ENCODE results near the gene ERC1. TPM values are rescaled to one million over a fixed set of nuclear protein-coding genes. Genes with fewer than 3 reads are reported as not detected.

Gene ERC1
- total RNA-seq, 4 donors from 2014 or later: 23.5 to 74.8 (median 57.0) TPM

- Histone ChIP-seq H3K27me3 (no peaks in the 10 kb centered on the region), H3K4me1 (no peaks in the 10 kb centered on the region), H3K36me3 (peaks cover 0 to 6% (median 0%) of the 10 kb centered on the region in 4 donors), H3K4me3 (no peak overlapping the region), H3K9me3 (no peaks in the 10 kb centered on the region), H3K27ac (no peak overlapping the region)
- no peak for DNase-seq
- 96 to 100% methylated on average over 1 of the region's 1 CpG for WGBS, 2 donors (ENCODE audit: low coverage in 1 of 2)
- intact Hi-C loops (cut with DNase I; ENCODE audit: low total_unique reads): no loop called here
- in situ Hi-C loops (cut with MboI; ENCODE audit: low pct_ligation_motif_present in 1 of 4, low pct_unique_long_range_greater_than_20kb in 1 of 4, low sequenced_read_pairs in 3 of 4): no loop called here
- TF ChIP-seq EP300 (IDR thresholded peaks at IDR 0.05; ENCODE audit: low read depth) (no peak), POLR2A (IDR thresholded peaks at IDR 0.05) (no peak), CTCF (IDR thresholded peaks at IDR 0.05) (no peak), POLR2AphosphoS5 (IDR thresholded peaks at IDR 0.05) (no peak)
Observed at GRCh38 chr12:1410794-1411193, 419.8 kb downstream of the ERC1 start.

GRCh38 chr12:1413930-1414329, 422.9 kb downstream of the ERC1 start:
- TF ChIP-seq EP300 (IDR thresholded peaks at IDR 0.05; ENCODE audit: low read depth) (no peak), POLR2AphosphoS5 (IDR thresholded peaks at IDR 0.05) (no peak), CTCF (IDR thresholded peaks at IDR 0.05) (no peak), POLR2A (IDR thresholded peaks at IDR 0.05) (no peak)
- Histone ChIP-seq H3K4me3 (no peak overlapping the region), H3K36me3 (peaks cover 0 to 6% (median 0%) of the 10 kb centered on the region in 4 donors), H3K27me3 (no peaks in the 10 kb centered on the region), H3K4me1 (peaks cover 0 to 13% (median 1%) of the 10 kb centered on the region in 4 donors), H3K9me3 (no peaks in the 10 kb centered on the region), H3K27ac (no peak overlapping the region)
- no peak for DNase-seq
- WGBS, 2 donors (ENCODE audit: low coverage in 1 of 2): 90 to 97% methylated on average over 6 to 12 of the region's 12 CpGs
- in situ Hi-C loops (cut with MboI; ENCODE audit: low pct_ligation_motif_present in 1 of 4, low pct_unique_long_range_greater_than_20kb in 1 of 4, low sequenced_read_pairs in 3 of 4) (no loop called here), intact Hi-C loops (cut with DNase I; ENCODE audit: low total_unique reads) (no loop called here)

GRCh38 chr12:1418144-1418543, 427.1 kb downstream of the ERC1 start:
- no peaks in the 10 kb centered on the region for H3K27me3 ChIP-seq
- intact Hi-C loops (cut with DNase I; ENCODE audit: low total_unique reads): no loop called here
- no peaks in the 10 kb centered on the region for H3K36me3 ChIP-seq
- in situ Hi-C loops (cut with MboI; ENCODE audit: low pct_ligation_motif_present in 1 of 4, low pct_unique_long_range_greater_than_20kb in 1 of 4, low sequenced_read_pairs in 3 of 4): no loop called here
- H3K27ac ChIP-seq: peak overlapping the region in 2 of 4 donors; percentile 31 to 38
- TF ChIP-seq CTCF (IDR thresholded peaks at IDR 0.05): no peak
- TF ChIP-seq EP300 (IDR thresholded peaks at IDR 0.05; ENCODE audit: low read depth): no peak
- TF ChIP-seq POLR2A (IDR thresholded peaks at IDR 0.05): no peak
- peak in 1 of 3 donors; percentile 15 for TF ChIP-seq POLR2AphosphoS5 (IDR thresholded peaks at IDR 0.05)
- peaks cover 7 to 15% of the 10 kb centered on the region in 2 donors for H3K9me3 ChIP-seq
- no peak overlapping the region for H3K4me3 ChIP-seq
- DNase-seq: no peak
- 62 to 65% methylated on average over 2 of the region's 2 CpGs for WGBS, 2 donors (ENCODE audit: low coverage in 1 of 2)
- H3K4me1 ChIP-seq: peaks cover 0 to 15% (median 1%) of the 10 kb centered on the region in 4 donors

GRCh38 chr12:1419849-1420371, 428.9 kb downstream of the ERC1 start:
- TF ChIP-seq CTCF (IDR thresholded peaks at IDR 0.05): no peak
- peaks cover 7 to 15% of the 10 kb centered on the region in 2 donors for H3K9me3 ChIP-seq
- no peak overlapping the region for H3K27ac ChIP-seq
- DNase-seq: no peak
- H3K4me3 ChIP-seq: no peak overlapping the region
- no peaks in the 10 kb centered on the region for H3K27me3 ChIP-seq
- in situ Hi-C loops (cut with MboI; ENCODE audit: low pct_ligation_motif_present in 1 of 4, low pct_unique_long_range_greater_than_20kb in 1 of 4, low sequenced_read_pairs in 3 of 4) (no loop called here), intact Hi-C loops (cut with DNase I; ENCODE audit: low total_unique reads) (no loop called here)
- 67% methylated on average over 1 of the region's 1 CpG for WGBS, 2 donors (ENCODE audit: low coverage in 1 of 2)
- H3K4me1 ChIP-seq: peaks cover 0 to 30% (median 7%) of the 10 kb centered on the region in 4 donors
- no peaks in the 10 kb centered on the region for H3K36me3 ChIP-seq
